Urinary bladder (tissue), 4 donors: ENCODE results near the gene TBC1D21. TPM values are rescaled to one million over a fixed set of nuclear protein-coding genes. Genes with fewer than 3 reads are reported as not detected.

ENCODE experiments used
- DNase-seq: peaks from one replicate; pipeline ENCODE4 v3.0.0-alpha.2; 2015; ENCODE audit errors: extremely low spot score
- H3K27ac ChIP-seq: one replicate; pipeline ENCODE4 v1.5.1; 2013; ENCODE audit warnings: low read depth, mild to moderate bottlenecking, moderate library complexity
- H3K36me3 ChIP-seq: one replicate; pipeline ENCODE4 v1.6.1; 2013; ENCODE audit warnings: mild to moderate bottlenecking, moderate library complexity; ENCODE audit not compliant: insufficient read depth
- H3K4me1 ChIP-seq: one replicate; pipeline ENCODE4 v1.6.1; 2013; ENCODE audit warnings: mild to moderate bottlenecking, moderate library complexity; ENCODE audit not compliant: insufficient read depth
- H3K4me3 ChIP-seq: one replicate; pipeline ENCODE4 v1.5.1; 2013; ENCODE audit warnings: low read depth, low read length
- WGBS: extraction: QIAGEN DNeasy Blood & Tissue Kit; methylation state at CpG from one replicate; pipeline ENCODE4 v1.1.7; 2013; 5-methylcytosine and 5-hydroxymethylcytosine counted together
- polyA plus RNA-seq: library from polyadenylated mRNA; stranded (reverse); fragments of 200-250 nt; gene quantifications from one replicate; pipeline ENCODE4 v1.2.3, GENCODE V29; 2013
- total RNA-seq: library from RNA; depleted of rRNA; stranded (reverse); fragments of >200 nt; gene quantifications from one replicate; pipeline ENCODE4 v1.2.3, GENCODE V29; 2014
- donor health status: healthy with polysubstance abuse.
- donor health status: healthy.

TBC1D21 gene
- total and polyA plus RNA-seq, 2 donors, result not detected

DNA sequence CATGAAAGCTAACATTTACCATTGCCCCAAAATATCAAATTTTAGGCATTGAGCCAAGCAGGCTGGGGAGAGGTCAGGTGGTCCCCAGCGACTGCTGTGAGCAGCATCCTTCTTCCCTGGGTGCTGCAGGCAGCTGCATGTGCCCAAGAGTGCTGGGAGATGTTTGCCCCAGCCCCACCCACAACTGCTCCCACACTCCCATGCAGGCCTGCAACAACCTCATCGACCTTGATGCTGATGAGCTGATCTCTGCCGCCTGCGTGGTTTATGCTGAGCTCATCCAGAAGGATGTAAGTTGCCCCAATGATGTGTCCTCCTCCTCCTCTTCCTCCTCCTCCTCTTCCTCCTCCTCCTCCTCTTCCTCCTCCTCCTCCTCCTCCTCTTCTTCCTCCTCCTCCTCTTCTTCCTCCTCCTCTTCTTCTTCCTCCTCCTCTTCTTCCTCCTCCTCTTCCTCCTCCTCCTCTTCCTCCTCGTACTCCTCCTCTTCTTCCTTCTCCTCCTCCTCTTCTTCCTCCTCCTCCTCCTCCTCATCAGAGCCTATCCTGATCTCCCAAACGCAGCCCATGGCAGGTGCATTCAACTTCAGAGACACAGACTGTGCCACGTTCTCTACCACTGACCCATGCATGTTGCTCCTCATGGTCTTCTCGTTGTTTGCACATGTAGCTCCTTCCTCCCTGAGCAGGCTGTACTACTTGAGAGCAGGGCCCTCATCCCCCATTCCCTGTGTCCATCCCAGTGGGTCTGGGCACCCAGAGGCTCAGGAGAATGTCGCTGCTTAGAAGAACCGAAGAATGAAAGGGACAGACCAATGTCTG is 15.1 kb downstream of the TBC1D21 start:
- Histone ChIP-seq H3K27ac (no peak overlapping the region), H3K4me1 (no peaks in the 10 kb centered on the region), H3K36me3 (no peaks in the 10 kb centered on the region), H3K4me3 (no peak overlapping the region)
- 74% methylated on average over 10 of the region's 10 CpGs for WGBS
- no peak for DNase-seq

DNA sequence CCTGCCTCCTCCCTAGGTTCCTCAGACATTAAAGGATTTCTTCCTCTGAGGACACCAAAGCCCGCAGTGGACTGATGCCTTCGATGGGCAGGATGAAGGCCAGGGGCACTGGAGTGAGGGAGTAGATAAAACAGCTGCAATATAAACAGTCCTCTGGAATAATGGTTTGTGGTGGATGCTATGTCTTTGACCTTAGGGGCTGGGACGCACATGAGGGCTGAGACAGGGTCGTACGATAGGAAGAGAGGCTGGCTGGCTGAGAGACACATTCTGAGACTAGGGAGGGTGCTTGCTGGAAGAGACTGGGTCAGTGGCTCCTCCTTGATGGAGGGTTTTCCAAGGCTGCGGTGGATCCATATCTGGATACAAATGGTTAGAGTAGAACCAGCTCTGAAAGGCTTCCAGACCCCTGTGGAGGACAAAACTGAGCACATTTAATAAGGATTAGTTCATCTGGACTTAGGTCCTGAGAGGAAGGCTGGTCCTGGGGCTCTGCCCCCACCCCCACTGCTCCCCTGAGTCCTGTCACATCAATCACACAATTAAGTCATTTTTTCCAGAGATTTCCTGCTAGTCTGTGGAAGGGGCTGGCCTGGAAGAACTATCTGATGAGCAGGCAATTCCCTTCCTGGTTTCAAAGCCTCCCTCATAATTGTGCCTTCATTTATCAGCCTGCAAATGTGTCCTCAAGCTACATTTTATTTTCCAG is 15.8 kb downstream of the TBC1D21 start:
- 66% methylated on average over 6 of the region's 6 CpGs for WGBS
- Histone ChIP-seq H3K4me3 (no peak overlapping the region), H3K27ac (no peak overlapping the region), H3K4me1 (no peaks in the 10 kb centered on the region), H3K36me3 (no peaks in the 10 kb centered on the region)
- DNase-seq, result no peak

DNA sequence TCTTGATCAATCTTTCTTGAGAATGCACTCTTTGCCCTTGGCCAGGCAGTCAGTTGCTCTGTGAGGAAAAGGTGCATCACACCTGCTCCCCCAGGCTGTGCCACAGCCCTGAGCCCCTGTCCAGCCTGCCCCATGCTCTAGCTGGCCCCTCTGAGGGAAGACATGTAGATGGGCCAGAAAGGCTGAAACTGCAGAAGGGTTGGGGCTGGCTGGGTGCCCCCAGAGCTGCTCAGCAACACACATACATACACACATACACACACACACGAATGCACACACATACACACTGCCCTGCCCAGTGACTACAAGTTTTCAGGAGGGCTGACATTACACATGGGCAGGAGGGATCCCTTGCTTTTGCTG is 16.4 kb downstream of the TBC1D21 start:
- whole genome bisulfite sequencing, result 41% methylated on average over 1 of the region's 1 CpG
- DNase-seq, result no peak
- Histone ChIP-seq H3K4me3 (no peak overlapping the region), H3K4me1 (no peaks in the 10 kb centered on the region), H3K27ac (no peak overlapping the region), H3K36me3 (no peaks in the 10 kb centered on the region)

DNA sequence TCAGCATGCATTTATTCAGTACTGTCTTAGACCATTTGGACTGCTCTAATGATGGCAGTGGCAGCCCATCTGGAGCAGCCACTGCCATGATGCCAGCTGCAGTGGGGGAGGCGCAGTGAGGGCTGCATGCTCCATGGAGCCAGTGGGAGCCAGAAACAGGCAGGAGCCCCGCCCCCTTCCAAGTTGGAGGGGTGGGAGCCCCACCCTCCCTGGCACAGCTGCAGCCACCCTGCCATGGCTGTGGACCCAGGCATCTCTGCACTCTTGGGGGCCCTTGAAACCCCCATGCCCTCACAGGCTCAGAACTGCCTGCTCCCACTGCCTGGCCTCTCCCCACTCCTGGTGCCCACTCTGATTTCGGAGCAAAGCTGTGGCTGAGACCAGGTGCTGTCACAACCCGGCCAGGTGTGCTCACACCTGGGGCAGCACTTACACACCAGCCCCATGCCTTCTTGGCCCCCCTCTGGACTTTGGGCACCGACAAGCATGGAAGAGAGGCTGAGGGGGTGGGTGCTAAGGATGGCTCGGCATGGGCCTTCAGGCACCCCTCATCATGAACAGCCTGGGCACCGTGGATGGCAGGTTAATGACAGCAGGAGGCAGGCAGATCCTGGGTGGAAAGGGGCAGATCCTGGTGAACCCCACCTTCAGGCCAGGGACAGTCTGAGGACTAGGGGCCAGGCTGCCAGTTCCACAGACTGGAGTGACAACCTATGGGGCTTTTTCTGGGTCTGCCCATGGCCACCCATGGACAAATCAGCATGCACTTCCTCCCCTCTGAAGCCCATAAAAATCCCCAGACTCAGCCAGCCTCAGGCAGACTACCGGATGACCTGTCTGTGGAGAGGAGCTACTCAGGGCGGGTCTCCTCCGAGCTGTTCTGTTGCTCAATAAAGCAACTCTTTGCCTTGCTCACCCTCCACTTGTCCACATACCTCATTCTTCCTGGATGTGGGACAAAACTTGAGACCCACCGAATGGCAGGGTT is 18.3 kb downstream of the TBC1D21 start:
- DNase-seq, result no peak

DNA sequence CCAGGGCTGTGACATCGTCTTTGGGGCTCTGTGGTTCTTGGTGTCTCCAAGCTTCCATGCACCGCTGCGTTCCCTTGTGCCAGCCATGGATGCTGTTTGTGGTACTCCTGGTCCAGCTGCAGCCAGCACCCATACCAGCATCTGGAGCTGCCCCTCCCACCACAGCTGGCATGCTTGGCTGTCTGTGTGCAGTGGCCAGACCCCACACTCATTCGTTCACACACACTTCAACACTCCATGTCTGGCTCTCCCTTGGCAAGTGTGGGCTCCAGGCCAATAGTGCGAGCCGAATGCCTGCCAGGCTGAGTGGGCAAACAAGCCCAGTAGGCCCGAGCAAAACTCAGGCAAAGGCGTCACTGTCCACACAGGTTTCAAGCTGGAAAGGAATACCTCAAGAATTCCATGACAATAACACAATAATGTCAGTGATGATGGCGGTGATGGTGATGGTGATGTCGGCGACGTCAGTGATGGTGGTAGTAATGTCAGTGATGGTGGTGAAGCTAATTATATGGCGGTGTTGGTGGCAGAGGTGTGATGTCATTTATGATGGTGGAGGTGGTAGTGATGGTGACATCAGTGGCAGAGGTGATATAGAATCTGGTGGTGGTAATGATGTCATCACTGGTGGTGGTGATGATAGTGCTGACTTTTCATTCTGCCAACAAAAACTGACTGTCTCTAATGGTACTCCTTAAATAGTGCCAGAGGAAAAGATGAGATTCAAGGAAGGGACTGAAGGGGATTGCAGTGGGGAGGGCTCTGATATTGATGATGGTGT is 19.3 kb downstream of the TBC1D21 start:
- H3K4me3 ChIP-seq, result no peak overlapping the region
- 94% methylated on average over 13 of the region's 13 CpGs for WGBS
- H3K27ac ChIP-seq, result no peak overlapping the region

More for the DNA sequence above, 18.3 kb downstream of the TBC1D21 start:
- Histone ChIP-seq H3K27ac (no peak overlapping the region), H3K36me3 (no peaks in the 10 kb centered on the region), H3K4me1 (no peaks in the 10 kb centered on the region), H3K4me3 (no peak overlapping the region)
- WGBS, result 85% methylated on average over 11 of the region's 11 CpGs

DNA sequence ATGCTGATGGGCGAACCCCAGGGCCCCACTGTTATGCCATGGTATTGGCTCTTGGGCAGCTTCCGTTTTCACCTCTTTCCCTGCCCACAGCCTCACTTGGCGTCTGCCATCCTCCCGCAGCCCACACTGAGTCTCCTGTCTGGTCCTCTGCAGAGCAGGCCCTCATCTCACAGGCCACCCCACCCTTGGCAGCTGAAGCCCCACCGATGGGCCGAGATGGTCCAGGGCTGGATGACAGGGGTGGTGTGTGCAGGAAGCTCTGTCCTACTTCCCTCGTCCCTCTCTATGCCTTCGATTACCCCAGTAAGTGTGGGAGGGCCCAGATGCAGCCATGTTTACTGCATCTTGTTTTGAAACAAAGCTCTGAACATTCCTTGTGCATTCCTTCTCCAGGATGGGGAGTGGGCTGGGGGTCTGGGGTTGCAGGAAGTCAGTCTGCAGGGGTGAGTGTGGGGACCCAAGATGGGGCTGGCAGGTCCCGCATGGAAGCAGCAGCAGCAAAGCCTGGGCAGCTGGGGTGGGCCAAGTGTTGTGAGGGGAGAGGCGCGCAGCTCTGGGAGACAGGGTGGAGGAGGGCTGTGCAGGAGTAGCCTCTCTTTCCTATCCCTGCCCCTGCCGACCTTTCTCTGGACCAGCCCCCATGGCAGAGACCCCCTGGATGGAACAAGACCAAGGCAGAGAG is 20.9 kb downstream of the TBC1D21 start:
- Histone ChIP-seq H3K36me3 (no peaks in the 10 kb centered on the region), H3K4me1 (no peaks in the 10 kb centered on the region), H3K27ac (no peak overlapping the region), H3K4me3 (no peak overlapping the region)
- 81% methylated on average over 12 of the region's 12 CpGs for WGBS
- no peak for DNase-seq

More for the DNA sequence above, 19.3 kb downstream of the TBC1D21 start:
- no peak for DNase-seq
- H3K36me3 ChIP-seq, result no peaks in the 10 kb centered on the region
- H3K4me1 ChIP-seq, result no peaks in the 10 kb centered on the region

DNA sequence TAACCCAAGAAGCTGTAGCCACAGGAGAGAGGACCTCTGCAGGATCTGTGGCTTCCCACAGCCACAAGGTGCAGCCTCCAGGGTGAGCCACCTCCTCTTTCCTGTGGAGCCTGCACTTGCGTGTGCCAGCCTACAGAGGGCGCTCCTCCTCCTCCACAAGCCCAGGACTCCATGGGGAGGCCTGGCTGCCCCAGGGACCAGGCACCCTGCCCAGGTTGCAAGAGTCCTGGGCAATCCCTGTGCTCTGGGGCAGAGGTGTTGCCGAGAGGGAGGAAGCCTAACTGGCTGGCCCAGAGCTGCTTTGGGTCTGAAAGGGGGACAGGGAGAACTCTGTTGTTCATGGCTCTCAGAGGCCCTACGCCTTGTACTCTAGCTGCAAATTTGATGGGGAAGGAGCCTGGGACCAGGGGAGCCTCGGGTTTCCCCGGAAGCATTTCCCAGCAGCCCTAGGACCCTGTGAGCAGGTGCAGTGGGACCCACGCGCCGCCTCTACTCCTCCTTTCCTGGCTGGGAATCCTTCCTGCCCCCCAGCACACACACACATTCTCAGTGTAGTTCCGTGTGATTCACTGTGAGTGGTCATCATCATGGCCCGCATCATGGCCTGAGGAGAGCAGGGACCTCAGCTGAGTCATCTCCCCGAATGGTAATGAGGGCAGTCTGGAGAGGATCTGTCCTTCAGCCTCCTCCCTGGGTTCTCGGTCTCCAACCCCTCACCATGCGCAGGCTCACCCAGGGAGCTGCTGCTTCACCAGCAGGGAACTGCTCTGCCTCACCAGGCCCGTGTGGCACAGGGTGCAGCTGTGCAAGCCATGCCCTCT is 24.3 kb downstream of the TBC1D21 start:
- Histone ChIP-seq H3K36me3 (no peaks in the 10 kb centered on the region), H3K4me3 (no peak overlapping the region), H3K27ac (no peak overlapping the region), H3K4me1 (no peaks in the 10 kb centered on the region)
- no peak for DNase-seq
- WGBS, result 77% methylated on average over 15 of the region's 15 CpGs

DNA sequence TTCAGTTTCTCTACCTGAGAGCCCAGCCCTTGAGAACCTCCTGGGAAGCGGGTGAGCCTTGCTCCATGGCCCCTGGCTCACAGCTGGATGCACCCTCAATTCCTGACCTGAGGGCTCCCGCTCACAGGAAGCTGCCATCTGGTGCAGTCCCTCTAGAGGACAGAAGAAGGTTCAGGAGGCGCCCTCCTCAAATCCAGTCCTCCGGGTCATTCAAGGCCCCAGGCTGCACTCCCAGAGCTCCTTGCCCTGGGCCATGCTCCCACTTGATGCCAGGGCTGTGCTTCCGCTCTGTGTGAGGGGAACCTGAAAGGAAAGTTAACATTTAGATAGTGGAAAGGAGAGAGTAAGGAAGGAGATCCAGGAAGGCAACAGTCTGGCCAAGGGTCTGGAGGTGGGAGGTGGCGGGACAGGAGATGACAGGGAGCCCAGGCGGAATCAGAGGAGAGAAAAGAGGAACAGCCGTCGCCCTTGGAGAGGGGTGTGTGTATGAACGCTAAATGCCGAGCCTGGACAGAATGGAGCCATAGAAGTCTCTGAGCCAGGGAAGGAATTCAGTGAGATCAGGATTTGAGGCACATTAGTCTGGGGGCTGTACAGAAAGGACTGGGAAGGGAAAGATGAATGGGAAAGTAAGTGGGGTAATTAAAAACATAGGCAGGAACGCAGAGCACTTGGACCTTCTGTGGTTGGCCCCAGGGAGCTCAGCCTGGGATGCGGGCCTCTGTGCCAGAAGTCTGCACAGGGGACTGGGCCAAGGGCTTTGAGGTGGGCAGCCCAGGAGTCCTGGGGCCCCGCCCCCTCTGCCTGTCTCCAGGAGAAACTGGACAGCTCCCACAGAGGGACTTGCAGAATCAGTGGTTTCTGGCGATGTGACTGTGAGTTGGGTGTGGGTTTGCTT is 26.1 kb downstream of the TBC1D21 start:
- WGBS, result 57% methylated on average over 15 of the region's 15 CpGs
- no peak overlapping the region for H3K27ac ChIP-seq

DNA sequence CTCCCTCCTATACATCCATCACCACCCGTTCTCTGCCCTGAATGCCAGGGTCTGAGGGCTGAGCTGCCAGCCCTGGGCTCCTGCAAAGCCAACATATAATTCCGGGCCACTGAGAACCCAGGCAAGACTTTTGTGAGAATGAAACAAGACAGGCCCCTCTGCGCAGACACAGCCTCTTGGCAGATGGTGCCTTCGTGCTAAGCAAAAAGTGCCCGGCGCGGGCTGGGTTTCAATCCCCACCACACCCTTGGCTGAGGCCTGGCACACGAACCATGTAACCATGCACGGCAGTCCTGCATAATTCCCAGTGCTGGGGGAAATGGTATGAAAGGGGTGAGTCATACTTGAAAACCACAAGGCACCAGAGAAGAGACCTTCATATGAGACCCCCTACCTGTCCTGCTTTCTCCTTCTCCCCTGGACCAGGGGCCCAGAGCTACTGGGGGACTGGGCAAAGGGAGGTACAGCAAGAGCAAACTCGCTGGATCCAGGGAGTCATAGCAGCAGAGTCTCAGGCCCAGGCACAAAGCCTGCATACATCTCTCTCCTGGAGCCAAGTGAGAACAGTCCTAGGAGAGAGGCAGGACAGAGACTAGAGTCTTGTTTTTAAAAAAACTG is 26.8 kb downstream of the TBC1D21 start:
- Histone ChIP-seq H3K36me3 (no peaks in the 10 kb centered on the region), H3K4me3 (no peak overlapping the region), H3K4me1 (no peaks in the 10 kb centered on the region), H3K27ac (no peak overlapping the region)
- no peak for DNase-seq
- 71% methylated on average over 10 of the region's 10 CpGs for WGBS

More for the DNA sequence above, 26.1 kb downstream of the TBC1D21 start:
- Histone ChIP-seq H3K4me1 (no peaks in the 10 kb centered on the region), H3K36me3 (no peaks in the 10 kb centered on the region), H3K4me3 (no peak overlapping the region)
- no peak for DNase-seq

DNA sequence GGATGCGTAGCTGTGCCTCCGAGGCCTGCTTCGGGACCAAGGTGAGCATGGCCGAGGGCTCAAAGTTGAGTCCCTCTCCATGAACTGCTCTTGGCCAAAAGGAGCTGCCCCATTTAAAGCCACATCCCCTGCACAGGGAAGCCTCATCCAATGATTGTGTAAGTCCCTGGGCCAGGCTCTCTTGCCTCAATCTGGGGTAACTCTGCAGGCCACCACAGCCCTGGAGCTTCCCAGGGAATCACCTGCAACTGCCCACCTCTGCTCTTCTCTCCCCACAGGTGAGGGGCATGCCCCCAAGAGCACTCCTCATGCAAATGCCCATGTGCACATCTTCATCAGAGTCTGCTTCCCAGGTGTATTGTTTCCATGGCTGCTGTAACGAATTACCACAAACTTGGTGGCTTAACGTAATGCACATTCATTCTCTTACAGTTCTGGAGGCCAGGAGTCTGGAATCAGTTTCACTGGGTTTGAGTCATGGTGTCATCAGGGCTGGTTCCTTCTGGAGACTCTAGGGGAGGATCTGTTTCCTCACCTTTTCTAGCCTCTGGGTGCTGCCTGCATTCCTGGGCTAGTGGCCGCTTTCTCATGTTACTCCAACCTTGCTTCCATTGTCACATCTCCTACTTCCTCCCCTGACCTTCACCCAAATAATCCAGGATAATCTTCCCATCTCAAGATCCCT is 27.9 kb downstream of the TBC1D21 start:
- WGBS, result 96% methylated on average over 7 of the region's 7 CpGs
- no peak overlapping the region for H3K27ac ChIP-seq
- no peak overlapping the region for H3K4me3 ChIP-seq
- no peaks in the 10 kb centered on the region for H3K4me1 ChIP-seq
- H3K36me3 ChIP-seq, result no peaks in the 10 kb centered on the region
- no peak for DNase-seq
